NCI-H2107 treated with DMSO at 0.1 percent for 48 hours (cell line): Measurements from ENCODE around the gene DFFA.
"Not testable (repeated sequence)": the region's sequence is repeated elsewhere in the genome, so short reads cannot be mapped to it uniquely, and the experiment has no call there.

Experiments used
- DNase-seq: peaks from one replicate; lab custom pipeline; 2025; ENCODE audit not compliant: unreplicated experiment; lab: John Stamatoyannopoulos, UW

The DFFA gene

DNA sequence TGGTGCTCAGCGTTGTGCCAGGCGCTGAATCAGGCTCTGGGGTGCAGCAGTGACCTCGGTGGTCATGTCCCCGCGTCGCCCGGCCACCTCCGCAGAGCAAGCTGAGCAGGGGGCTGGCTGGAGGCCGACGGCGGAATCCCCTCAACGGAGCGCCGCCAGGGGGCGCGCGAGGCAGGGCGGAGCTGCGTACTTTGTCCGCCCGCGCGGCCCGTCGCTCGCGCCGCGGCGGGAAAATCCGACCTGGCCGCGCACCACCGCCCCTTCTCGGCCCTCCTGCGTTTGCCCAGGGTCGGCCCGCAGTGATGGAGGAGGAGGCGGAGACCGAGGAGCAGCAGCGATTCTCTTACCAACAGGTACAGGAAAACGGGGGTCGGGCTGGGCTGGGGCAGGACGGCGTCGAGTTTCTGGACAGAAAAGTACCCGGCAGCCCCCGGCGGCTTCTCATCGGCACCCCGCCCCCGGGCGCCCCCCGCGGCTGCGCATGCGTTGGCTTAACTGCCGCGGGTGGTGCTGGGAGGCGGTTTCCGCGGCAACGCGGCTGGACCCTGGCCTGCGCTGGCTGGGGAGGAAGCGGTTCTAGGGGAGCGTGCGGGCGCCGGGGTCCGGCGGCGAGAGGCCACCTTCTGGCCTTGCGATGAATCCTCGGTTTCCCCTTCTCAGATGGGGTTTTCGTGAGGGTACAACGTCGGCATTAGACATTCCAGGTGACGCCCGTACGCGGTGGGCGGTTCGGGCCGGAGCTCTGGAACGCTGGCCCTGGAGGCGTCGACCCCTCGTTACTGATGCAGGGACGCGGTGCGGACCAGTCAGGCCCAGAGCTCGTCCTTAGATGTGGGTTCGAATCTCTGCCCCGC lies 41.9 kb downstream of the DFFA start, which contains the start of gene CENPS:
Gene CENPS, plus strand, starts transcription at position 218 of the 854 bp plus-strand sequence. Its CDS starts 85 bp downstream, at position 303.
- no peak for DNase-seq

DNA sequence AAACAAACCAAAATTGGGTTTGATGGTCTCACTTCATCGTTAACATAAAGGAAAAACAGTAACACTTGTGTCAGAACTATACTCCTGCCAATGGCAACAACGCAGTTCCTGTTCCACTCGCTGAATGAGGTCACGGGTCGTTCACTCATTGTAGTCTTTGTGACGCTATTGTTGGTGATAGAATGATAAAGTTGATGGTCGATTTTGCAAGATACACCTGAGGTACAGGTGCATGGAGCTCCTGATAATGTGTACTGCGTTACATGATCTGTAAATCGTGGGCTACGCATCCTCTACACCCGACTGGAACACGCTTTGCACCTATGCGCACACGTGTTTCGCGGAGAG lies 42.5 kb downstream of the DFFA start:
- no peak for DNase-seq

- DNase-seq: no peak
Measured at GRCh38 chr1:10428984-10429383, 43.3 kb downstream of the DFFA start.

DNA sequence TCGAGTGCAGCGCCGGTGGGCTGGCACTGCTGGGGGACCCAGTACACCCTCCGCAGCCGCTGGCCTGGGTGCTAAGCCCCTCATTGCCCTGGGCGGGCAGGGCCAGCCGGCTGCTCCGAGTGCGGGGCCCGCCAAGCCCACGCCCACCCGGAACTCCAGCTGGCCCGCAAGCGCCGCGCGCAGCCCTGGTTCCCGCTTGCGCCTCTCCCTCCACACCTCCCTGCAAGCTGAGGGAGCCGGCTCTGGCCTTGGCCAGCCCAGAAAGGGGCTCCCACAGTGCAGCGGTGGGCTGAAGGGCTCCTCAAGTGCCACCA lies 45.8 kb downstream of the DFFA start:
- DNase-seq: not testable (repeated sequence)

- not testable (repeated sequence) for DNase-seq
Measured at GRCh38 chr1:10425826-10426534, 46.3 kb downstream of the DFFA start.

DNA sequence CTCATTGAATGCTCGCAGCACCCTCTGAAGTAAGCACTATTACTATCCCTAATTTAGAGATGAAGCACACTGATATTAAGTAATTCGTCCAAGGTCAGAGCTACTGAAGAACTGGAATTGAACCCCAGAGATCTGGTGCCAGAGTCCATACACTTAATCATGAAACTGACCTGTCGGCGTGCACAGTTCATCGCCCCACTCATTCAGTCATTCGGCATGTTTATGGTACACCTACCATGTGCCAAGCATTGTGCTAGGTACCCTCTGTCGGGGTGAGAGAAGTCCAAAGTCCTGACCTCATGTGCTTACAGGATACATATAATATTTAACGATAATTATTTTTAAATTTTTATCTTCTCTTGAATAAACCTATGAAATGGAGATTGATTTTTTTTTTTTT lies 47.7 kb downstream of the DFFA start:
- DNase-seq: no peak

DNA sequence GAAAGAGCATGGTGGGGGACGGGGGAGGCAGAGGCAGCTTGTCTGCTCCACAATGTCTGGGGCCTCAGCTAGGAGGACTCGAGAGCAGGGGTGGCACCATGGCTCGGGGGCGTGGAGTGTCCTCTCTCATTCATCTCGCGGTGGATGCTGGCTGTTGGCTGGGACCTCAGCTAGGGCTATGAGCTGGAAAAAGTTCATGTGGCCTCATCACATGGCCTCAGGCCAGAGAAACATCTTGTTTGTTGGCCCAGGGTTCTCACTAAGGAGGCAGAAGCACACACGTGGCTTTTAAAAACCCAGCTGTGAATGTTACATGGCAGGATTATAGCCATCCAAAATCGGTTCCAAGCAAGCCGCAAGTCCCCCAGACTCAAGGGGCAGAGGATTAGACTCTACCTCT lies 48.3 kb downstream of the DFFA start:
- DNase-seq: no peak

DNA sequence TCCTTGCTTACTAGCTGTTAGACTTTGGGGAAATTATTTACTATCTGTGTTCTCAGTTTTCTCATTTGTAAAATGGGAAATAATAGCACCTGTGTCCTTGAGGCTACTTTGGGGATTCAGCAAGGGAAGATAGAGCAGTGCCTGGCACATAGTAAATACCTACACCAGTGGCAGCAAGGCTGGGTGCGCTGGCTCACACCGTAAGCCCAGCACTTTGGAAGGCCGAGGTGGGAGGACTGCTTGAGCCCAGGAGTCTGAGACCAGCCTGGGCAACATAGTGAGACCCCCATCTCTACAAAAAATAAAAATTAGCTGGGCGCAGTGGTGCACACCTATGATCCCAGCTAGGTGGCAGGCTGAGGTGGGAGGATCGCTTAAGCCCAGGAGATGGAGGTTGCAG lies 50.7 kb downstream of the DFFA start:
- no peak for DNase-seq

GRCh38 chr1:10419351-10419750 lies 53.0 kb downstream of the DFFA start:
- no peak for DNase-seq

DNA sequence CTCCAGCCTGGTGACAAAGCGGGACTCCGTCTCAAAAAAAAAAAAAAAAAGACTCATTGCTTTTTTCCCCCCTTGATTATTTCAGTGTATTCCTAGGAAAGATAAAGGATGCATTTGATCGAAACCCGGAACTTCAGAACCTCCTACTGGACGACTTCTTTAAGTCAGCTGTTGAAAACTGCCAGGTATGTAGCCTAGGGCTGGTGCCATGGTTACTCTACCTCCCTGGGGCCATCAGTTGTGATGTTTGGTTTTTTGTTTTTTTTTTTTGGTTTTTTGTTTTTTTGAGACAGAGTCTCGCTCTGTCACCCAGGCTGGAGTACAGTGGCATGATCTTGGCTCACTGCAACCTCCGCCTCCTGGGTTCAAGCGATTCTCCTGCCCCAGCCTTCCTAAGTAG lies 53.6 kb downstream of the DFFA start:
- not testable (repeated sequence) for DNase-seq

GRCh38 chr1:10415967-10416366 lies 56.4 kb downstream of the DFFA start:
- DNase-seq: not testable (repeated sequence)

- DNase-seq: no peak
Measured at GRCh38 chr1:10415211-10415930, 57.0 kb downstream of the DFFA start.

DNA sequence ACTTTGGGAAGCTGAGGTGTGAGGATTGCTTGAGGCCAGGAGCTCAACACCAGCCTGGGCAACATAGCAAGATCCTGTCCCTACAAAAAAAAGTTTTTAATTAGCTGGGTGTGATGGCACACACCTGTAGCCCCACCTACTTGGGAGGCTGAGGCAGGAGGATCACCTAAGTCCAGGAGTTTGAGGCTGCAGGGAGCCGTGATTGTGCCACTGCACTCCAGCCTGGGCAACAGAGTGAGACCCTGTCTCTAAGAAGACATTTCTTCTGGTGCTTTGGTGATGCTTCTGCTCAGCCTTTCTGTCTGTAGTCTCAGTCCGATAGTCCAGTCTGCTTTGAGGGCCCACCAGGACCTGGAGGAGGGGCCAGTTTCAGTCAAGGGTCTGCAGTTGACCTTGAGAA lies 65.1 kb downstream of the DFFA start:
- no peak for DNase-seq
